Esophagus squamous epithelium (tissue), 4 donors: ENCODE data around the gene BICD2.

Experiments
- POLR2A ChIP-seq, 4 donors: fragments of 450-650 bp; IDR thresholded peaks; one replicate each; pipeline ENCODE4 v1.6.1; 2017; ENCODE audit warnings: antibody characterized with exemption in 4 of 4, mild to moderate bottlenecking in 4 of 4, moderate library complexity in 3 of 4
- TF ChIP-seq, protein P1 (sequence below), 6 experiments: fragments of 450-650 bp in 4 of 6; fragments of 200-600 bp in 2 of 6; sonication (generic) in 2 of 6; IDR thresholded peaks; one replicate each; pipeline ENCODE4 v1.5.1; 2016 to 2019; ENCODE audit warnings: antibody characterized with exemption in 6 of 6, mild to moderate bottlenecking in 4 of 6, moderate library complexity in 4 of 6

DNA sequence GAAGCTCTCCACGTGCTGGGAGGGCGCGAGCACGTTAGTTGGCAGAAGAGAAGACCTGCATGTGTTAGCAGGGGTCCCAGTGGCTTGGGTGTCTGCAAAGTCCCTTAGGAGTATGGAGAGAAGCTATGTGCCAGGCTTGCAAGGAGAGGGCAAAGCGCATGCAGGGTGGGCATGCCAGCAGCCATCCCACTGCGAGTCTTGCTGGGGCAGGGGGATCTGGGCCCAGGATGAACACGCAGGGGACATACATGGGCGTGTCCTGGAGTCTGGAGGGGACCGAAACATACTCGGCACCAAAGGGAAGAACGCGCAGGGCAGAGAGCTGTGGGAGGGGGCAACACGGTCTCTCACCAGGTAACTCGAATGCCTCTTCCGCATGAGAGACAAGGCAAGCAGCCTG lies 51.1 kb downstream of the BICD2 start:
- TF ChIP-seq, protein P1, sequence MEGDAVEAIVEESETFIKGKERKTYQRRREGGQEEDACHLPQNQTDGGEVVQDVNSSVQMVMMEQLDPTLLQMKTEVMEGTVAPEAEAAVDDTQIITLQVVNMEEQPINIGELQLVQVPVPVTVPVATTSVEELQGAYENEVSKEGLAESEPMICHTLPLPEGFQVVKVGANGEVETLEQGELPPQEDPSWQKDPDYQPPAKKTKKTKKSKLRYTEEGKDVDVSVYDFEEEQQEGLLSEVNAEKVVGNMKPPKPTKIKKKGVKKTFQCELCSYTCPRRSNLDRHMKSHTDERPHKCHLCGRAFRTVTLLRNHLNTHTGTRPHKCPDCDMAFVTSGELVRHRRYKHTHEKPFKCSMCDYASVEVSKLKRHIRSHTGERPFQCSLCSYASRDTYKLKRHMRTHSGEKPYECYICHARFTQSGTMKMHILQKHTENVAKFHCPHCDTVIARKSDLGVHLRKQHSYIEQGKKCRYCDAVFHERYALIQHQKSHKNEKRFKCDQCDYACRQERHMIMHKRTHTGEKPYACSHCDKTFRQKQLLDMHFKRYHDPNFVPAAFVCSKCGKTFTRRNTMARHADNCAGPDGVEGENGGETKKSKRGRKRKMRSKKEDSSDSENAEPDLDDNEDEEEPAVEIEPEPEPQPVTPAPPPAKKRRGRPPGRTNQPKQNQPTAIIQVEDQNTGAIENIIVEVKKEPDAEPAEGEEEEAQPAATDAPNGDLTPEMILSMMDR (IDR thresholded peaks at IDR 0.05) = no peak
- TF ChIP-seq POLR2A (IDR thresholded peaks at IDR 0.05) = no peak
